COLO668 (cell line): ENCODE measurements around the gene EMC10.
"Not testable (repeated sequence)": the region's sequence is repeated elsewhere in the genome, so short reads cannot be mapped to it uniquely, and the experiment has no call there.

Experiments used
- DNase-seq: peaks from one replicate; lab custom pipeline; 2025; ENCODE audit not compliant: unreplicated experiment; lab: John Stamatoyannopoulos, UW

EMC10 gene

DNA sequence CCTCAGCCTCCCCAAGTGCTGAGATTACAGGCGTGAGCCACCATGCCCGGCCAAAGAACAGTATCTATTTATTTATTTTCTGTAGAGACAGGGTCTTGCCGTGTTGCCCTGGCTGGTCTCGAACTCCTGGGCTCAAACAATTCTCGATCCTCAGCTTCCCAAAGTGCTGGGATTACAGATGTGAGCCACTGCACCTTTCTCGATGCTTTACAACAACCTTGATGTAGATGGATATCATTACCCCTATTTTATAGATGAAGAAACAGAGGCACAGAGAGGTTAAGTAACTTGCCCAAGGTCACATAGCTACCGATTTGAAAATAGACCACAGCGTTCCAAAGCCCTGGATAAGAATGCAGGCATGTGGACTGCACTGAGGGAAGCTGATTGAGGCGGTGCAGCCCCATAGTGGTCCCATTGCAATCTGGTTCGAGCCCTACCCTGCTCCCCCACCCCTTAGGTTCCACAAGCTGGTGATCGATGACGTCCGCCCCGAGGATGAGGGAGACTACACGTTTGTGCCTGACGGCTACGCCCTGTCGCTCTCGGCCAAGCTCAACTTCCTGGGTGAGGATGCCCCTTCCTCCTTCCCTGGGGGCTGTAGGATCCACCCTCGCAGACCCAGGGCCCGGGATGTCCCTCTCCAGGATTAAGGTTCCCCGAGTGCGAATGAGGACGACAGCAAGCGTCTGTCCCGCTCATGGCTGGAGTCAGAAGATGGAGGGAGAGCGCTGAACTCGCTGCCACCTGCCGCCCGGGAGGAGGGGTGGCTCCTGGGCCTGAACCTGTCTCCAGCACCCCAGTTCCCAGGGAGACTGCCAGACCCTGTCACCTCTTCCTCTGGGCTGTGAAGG lies 25.7 kb upstream of the EMC10 start:
- DNase-seq: no peak

DNA sequence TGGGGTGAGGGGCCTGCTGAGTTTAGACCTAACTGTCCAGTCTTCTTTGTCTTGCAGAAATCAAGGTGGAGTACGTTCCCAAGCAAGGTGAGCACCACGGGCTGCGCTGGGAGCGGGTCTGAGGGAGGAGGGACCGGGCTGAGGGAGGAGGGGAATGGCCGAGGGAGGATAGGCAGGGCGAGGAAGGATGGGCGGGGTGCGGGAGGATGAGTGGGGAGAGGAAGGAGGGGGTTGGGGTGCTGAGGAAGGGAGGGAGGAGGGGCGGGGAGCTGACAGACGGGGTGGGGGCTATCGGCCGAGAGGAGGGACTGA lies 25.1 kb upstream of the EMC10 start:
- no peak for DNase-seq

DNA sequence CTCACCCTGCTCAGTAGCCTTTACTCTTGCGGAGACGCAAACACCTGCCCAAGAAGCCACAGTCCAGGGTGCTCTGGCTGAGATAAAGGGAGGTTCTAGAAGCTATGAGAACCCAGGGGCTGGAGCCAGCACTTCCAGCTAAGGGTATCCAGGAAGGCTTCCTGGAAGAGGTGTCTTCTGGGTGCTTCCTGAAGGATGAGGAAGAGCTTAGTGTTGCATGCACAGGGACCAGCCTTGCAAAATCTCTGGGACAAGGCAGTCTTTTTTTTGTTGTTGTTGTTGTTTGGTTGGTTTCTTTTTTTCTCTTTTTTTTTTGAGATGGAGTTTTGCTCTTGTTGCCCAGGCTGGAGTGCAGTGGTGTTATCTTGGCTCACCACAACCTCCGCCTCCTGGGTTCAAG lies 23.1 kb upstream of the EMC10 start:
- DNase-seq: no peak

DNA sequence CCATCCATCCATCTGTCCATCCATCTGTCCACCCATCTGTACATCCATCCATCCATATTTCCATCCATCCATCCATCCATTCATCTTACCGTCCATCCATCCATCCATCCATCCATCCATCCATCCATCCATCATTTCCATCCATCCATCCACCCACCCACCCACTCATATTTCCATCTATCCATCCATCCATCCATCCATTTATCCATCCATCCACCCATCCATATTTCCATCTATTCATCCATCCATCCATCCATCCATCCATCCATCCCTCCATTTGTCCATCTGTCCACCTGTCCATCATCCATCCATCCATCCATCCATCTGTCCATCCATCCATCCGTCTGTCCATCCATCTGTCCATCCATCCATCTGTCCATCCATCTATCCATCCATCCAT lies 20.3 kb upstream of the EMC10 start:
- no peak for DNase-seq

DNA sequence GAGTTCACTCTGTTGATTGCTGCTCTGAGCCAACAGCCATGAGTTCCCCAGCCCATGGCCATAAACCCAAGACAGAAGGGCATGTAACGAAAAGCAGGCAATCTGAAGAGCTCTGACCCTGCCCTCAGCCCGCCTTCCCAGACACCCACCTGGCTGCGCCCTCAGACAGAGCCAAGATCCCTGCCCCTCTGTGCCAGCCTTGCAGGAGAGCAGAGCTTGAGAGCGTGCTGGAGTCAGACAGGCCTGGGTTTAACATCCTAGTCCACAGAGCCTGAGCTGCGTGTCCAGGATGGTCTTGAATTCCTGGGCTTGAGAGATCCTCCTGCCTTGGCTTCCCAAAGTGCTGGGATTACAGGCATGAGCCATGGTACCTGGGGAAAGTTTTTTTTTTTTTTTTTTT lies 19.0 kb upstream of the EMC10 start:
- no peak for DNase-seq

DNA sequence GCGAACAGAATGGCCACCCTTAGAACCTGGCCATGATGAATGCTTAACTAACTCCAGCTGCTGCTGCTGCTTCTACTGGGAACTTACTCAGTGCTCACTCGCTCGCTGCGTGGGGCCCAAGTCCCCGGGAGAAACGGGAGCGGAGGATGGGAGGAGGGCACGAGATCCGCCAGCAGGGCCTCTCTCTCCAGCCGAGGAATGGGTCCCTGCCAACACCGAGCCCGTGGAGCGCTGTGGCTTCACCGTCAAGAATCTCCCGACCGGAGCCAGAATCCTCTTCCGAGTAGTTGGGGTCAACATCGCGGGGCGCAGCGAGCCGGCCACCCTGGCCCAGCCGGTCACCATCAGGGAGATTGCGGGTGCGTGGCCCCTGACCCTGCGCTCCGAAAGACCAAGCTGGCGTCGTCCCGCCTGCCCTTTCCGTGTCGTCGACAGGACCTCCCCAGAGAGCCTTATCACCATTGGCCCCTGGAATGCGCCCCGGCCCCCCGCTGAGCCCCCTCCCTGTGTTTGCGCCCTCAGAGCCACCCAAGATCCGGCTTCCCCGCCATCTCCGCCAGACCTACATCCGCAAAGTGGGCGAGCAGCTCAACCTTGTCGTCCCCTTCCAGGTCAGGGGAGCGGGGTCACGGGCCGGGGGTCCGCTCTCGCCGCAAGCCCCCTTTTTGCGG lies 17.8 kb upstream of the EMC10 start:
- no peak for DNase-seq

DNA sequence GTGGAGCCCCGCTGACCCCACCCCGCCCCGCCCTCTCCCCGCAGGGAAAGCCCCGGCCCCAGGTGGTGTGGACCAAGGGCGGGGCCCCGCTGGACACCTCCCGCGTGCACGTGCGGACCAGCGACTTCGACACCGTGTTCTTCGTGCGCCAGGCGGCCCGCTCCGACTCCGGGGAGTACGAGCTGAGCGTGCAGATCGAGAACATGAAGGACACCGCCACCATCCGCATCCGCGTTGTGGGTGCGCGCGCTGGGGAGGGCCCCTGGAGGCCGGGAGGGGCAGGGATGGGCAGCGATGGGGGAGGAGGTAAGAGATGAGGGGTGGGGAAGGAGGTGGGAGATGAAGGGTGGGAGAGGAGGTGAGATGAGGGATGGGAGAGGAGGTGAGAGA lies 17.2 kb upstream of the EMC10 start:
- DNase-seq: no peak

DNA sequence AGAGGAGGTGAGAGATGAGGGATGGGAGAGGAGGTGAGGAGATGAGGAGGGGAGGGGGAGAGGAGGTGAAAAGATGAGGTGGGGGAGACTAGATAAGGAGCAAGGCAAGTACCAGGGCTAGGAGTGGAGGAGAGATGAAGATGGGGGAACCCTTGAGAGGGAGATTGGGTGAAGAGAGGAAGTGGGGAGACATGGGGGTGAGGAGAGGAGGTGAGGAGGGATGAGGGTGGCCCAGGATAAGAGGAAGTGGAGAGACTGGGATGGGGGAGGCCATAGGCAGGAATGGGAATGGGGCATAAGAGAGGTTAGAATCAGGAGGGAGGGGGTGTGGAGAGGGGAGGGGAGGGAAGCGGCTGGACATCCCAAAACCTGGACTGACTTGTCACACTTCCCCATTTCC lies 16.7 kb upstream of the EMC10 start:
- DNase-seq: no peak

DNA sequence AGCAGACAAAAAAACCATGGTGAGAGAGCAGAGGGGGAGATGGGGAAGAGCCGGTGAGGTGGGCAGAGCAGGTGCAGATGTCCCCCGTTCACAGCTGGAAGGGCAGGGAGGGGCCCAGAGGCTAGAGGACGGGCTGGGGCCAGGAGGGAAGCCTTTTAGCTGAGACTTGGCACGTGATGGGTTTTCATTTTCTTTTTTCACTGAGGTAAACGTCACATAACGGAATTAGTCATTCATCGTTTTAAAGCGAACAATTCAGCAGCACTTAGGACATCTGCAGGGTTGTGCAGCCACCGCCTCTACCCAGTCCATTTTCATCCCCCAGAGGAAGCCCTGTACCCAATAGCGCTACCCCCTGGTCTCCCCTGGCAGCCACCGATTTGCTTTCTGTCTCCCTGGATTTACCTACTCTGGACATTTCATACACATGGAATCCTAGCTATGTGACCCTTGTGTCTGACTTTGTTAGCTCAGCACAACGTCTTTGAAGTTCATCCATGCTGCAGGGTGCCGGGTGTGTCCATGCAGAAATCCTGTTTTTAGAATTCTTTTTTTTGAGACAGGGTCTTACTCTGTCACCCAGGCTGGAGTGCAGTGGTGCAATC lies 16.0 kb upstream of the EMC10 start:
- no peak for DNase-seq

DNA sequence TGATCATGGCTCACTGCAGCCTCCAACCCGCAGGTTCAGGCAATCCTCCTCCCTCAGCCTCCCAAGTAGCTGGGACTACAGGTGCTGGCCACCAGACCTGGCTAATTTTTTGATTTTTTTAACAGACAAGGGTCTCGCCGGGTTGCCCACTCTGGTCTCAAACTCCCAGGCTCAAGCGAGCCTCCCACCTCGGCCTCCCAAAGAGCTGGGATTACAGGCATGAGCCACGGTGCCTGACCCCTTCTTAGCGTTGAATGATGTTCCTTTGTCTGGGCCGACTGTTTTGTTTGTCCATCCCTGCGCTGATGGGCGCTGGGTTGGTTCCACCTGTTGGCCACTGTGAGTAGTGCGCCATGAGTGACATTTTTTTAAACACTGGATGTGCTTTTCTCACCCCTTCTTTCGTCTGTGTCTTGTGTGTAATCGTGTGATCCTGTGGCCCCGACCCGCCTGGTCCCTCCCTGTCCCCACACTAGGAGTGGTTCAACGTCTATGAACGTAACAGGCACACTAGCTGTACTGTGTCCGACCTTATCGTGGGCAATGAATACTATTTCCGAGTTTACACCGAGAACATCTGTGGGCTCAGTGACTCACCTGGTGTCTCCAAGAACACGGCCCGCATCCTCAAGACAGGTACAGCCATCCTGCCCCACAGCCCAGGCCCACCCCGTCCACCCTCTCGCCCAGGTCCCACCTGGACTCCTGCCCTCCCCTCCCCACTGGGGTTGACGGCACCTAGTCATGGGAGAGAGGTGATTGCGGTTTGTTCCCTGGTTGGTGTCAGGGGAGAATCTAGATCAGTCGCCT lies 15.0 kb upstream of the EMC10 start:
- DNase-seq: peak; percentile 59

DNA sequence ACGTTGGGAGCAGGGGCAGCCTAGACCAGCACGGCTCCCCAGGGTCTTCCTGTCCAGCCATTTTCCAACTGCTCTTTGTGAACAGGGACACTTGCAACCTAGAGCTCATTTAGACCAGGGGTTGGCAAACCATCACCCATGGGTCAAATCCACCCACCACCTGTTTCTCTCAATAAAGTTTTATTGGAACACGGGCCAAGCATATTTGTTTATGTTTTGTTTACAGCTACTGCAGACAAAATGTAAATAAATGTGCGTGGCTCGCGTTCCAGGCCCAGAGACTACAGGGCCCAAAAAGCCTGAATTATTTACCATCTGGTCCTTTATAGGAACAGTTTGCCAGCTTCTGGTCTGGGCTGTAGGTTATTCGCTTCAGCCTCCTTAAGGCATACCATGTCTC lies 13.3 kb upstream of the EMC10 start:
- DNase-seq: no peak

DNA sequence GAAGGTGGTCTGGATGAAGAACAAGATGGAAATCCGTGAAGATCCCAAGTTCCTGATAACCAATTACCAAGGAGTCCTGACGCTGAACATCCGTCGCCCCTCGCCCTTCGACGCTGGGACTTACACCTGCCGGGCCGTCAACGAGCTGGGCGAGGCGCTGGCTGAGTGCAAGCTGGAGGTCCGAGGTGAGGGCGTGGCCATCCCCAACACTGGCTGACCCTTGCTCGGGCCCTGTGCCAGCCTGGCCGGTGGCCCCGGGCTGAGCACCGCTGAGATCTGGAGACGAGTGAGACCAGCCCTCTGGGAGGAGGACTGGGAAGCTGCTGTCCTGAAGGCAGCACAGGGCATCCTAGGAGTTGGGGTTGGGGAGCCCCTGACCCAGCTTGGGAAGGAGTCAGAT lies 12.0 kb upstream of the EMC10 start:
- no peak for DNase-seq

DNA sequence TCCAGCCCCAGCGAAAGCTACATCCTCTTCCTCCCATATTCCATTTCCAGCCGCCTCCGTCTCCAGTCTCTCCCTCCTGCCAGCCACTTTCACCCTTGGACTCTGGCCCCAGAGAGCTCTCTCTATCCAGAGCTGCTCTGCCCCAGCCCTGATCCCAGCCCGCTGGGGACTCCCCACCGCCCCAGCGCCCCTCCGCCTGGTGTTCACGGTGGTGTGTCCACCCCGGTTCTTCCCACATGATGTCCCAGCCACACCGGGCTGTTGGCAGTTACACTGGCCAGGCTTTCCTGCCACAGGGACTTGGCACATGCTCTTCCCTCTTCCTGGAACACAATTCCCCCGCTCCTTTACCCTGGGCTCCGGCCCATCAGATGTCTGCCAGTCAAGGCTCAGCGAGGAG lies 11.3 kb upstream of the EMC10 start:
- no peak for DNase-seq

DNA sequence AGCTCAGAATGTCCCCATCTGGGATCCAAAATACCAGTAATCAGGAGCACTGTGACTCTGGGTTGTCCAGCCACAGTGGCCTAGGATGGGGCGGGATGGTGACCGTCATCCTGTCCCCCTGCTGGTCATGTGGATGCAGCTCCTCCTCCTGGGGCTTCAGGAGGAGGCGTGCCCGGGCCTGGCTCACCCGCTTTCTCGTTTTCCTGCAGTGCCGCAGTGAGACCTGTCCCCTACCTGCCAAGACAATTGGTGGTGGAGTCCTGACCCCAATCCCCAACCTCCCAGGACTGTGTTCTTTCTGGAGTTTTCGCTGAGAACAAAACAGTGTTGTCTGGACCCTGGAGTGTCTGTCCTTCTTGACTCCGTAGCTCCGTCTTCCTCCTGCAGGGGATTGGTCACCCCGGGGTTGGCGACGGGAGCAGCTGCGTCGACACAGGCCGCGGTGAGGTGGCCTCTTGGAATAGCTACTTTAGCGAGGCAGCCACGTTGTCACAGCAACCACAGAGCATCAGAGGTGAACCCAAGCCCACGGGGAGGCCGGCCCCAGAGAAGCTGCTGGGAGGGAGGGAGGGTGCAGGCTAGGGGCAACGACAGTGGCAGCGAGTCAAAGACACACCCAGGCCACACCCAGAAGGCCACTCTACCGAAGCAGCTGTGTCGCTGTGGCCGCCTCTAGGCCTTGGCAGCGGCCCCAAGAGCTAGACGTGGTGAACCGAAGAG lies 10.2 kb upstream of the EMC10 start:
- peak; percentile 74 for DNase-seq

DNA sequence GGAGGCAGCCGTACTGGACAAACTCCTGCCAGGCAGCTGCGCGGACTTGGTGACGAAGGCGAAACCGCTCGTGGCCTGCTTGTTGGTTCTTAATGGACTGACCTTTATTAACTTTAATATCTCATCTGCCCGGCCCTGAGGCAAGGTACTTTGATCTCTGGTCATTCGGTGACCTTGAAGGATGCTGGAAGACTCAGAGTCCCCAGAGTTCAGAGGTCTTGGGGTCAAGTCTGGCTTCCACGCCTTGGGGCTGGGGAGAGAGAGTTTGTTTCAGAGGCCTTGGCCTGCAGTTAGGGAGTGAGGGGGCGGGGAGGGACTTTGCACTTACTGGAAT lies 9.6 kb upstream of the EMC10 start:
- no peak for DNase-seq

DNA sequence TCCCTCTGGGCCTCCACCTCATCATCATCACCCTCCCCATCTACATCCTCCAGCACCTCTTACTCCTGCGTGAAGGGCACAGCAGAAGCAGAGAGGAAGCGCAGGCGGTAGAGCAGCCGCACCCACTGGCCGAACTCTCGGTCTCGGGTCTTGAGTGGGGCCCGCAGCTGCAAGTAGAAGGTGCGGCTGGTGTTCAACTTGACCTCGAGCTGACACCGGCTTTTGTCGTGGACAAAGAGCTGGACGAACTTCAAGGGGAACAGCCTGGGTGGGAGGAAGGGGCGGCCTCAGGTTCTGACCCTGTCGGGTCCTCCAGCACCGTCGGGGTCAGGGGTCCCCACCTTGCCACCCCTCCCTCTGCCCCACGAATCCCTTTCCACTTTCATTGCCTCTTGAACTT lies 8.7 kb upstream of the EMC10 start:
- DNase-seq: no peak

DNA sequence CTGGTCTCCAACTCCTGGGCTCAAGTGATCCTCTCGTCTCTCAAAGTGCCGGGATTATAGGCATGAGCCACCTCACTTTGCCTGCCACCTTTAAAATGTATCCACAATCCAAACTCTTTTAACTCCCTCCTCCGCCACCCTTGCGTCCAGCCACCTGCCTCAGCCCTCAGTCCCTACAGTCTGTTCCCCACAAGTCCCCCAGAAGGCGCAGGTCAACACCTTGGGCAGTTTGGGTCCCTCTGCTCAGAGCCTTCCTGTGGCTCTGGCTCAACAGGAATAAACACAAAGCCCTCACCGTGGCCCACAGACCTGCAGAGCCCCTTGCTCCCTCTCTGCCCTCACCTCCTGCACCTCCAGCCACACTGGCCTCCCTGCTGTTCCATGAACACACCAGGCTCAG lies 7.5 kb upstream of the EMC10 start:
- no peak for DNase-seq

DNA sequence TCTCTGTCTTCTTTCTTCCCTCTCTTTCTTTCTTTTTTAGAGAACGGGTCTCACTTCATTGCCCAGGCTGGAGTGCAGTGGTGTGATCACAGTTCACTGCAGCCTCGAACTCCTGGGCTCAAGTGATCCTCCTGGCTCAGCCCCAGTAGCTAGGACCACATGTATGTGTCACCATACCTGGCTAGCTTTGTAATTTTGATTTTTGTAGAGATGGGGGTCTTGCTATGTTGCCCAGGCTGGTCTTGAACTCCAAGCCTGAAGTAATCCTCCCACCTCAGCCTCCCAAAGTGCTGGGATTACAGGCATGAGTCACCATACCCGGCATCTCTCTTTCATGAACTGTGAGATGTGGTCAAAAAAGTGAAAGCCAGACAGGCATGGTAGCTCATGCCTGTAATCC lies 3.0 kb upstream of the EMC10 start:
- not testable (repeated sequence) for DNase-seq

DNA sequence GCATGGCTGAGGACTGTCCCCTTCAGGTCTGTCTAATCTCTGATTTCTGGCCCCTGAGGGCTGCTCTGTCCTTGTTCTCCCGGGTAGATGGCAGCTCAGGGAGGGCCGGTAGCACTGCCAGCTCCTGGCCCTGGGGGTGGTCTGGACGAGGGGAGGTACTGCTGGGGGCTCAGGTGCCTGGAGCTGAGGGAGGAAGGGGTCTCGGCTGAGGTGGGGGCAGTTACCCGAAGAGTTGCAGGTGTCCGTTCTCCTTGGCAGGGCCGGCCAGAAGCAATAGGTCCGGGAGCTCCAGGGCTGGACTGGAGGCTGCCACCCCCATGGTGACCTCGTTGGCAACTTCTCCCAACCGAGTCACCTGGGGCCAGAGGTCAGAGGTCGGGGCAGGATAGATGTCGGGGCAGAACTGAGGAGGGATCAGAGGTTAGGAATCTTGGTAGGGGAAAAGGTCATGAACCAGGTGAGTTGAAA lies 1.2 kb upstream of the EMC10 start:
- no peak for DNase-seq

DNA sequence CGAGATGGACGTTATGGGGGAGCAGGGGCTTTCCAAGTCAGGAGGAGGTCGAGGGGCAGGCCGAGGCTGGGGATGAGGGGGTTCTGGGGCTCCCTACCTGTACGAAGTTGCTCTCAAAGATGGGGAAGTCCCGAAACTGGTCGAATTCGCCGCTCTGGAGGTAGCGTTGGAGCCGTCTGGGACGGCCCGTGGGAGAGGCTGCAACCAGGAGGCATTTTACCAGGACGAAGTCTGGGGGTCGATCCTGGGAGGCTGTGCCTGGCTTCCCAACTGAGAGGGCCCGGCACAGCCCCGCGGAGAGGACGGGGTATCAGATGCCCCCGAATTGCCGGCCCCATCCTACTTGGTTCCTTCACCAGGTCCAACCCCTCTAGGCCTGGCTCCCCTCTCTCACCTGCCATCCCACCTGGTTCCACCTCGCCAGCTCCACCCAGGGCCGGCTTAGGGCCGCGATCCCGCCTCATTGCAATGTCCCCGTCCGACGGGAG lies 527 bp upstream of the EMC10 start:
- no peak for DNase-seq

DNA sequence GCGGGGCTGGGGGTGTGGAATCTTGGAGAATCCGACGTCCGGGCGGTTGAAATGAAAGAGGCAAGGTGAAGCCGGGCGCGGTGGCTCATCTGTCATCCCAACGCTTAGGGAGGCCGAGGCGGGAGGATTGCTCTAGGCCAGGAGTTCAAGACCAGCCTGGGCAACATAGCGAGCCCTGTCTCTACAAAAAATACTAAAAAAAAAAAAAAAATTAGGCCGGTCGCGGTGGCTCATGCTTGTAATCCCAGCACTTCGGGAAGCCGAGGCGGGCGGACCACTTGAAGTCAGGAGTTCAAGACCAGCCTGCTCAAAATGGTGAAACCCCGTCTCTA lies 566 bp downstream of the EMC10 start:
- no peak for DNase-seq
